OCI-LY1 (cell line): Measurements from ENCODE around the gene TMED10.

Experiments used
- CTCF ChIP-seq: fragments of 200-600 bp; sonication (generic), shearing (Covaris generic); IDR thresholded peaks from 2 replicates; pipeline ENCODE4 v1.5.1; 2017; ENCODE audit warnings: mild to moderate bottlenecking, antibody characterized with exemption, low read length, moderate library complexity, mixed read lengths
- EZH2 ChIP-seq: fragments of 200-600 bp; sonication (generic), shearing (Covaris generic); IDR thresholded peaks from 2 replicates; pipeline ENCODE4 v1.8.0; 2017; ENCODE audit warnings: borderline replicate concordance, mixed run types, mild to moderate bottlenecking, antibody characterized with exemption, low read length, moderate library complexity, mixed read lengths

GRCh38 chr14:75198291-75198933, 22.0 kb upstream of the TMED10 start:
- TF ChIP-seq CTCF (no peak), EZH2 (no peak)
